Cardiac septum (tissue), 1 donor: ENCODE data around the gene IL33. TPM values are rescaled to one million over a fixed set of nuclear protein-coding genes. Genes with fewer than 3 reads are reported as not detected.

ENCODE experiments used
- DNase-seq: peaks from one replicate; pipeline ENCODE4 v3.0.0-alpha.2; 2020; ENCODE audit warnings: low spot score
- intact Hi-C: fragments of 100-400 bp; cut with DNase I; formaldehyde crosslinking; loops from one replicate; pipeline ENCODE4 v1.14.0; 2022
- total RNA-seq: library from RNA; stranded (reverse); fragmentation: NEBNext Ultra II Directional; extraction: Animal tissue kit (Norgen Biotek cat#: 25700); gene quantifications from one replicate; pipeline ENCODE4 v1.2.1, GENCODE V29; 2021
- donor health status: DM: no; HTN: no; CAD: no.

The IL33 gene
- total RNA-seq, 1 donor from 2014 or later = 18.6 TPM

DNA sequence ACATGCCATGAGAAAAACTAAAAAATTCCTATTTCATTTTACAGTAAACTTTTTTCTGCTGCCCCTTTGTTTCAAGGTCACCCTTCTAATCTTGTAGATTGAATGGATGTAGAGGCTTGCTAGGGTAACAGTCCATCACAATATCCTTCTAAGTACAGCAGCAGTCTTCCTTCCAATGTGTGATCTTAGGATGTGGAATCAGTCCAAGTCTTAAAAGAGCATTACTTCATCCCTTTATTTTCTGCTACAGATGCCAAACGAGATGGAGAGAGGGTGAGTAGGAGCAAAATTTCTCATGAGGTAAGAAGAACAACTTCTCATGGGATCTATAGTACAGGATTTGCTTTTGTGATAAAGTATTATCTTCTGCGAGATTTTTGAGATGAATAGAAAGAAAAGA lies 704 bp upstream of the IL33 start:
- intact Hi-C loops = no loop called here

DNA sequence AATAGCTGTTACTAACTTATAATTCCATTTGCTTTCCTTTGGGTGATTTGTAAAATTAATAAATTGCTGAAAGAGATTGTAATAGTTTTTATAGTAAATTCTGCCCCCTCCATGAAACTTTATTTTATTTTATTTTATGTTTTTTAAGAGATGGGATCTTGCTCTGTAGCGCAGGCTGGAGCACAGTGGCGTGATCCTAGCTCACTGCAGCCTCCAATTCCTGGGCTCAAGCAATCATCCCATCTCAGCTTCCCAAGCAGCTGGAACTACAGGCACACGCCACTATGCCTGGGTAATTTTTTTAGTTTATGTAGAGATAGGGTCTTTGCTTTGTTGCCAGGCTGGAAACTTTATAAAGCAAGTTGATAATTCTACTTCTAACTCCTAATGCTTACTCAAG lies 395 bp downstream of the IL33 start:
- no peak for DNase-seq
- intact Hi-C loops = no loop called here

More for the DNA sequence above, 704 bp upstream of the IL33 start:
- DNase-seq = no peak

DNA sequence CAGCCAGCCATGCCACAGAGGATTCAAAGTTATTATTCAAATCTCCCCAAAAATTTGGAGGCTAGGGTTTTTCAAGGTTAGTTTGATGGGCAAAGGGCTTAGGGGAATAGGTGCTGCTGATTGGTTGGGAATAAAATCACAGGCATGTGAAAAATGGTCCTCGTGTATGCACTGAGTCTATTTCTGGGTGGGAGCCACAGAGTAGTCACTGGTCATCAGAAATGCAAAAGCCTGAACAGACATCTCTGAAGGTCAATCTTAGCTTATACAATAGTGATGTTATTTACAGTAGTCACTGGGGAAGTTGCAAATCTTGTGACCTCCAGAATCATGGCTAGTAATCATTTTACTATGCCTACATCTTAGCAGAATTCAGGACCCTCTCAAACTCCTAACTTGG lies 1.3 kb downstream of the IL33 start:
- DNase-seq = no peak
- intact Hi-C loops = no loop called here

DNA sequence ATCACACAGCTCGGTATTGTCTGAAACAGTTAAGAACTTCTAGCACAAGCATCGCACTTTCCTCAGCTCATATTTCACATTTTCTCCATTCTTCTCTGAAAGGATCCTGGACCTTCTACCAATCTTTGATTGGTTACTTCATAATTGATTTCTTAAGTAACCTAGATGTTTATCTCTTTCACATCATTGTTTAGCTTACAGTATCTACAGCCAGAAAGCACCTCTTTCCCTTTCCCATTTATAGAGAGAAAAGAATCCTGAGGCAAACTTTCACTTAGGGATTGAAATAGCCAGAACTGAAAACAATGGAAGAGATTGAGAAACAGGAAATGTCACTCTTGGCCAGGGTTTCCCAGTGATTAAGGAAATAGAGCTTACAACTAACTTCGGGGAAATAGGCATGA lies 2.5 kb downstream of the IL33 start:
- intact Hi-C loops = no loop called here

DNA sequence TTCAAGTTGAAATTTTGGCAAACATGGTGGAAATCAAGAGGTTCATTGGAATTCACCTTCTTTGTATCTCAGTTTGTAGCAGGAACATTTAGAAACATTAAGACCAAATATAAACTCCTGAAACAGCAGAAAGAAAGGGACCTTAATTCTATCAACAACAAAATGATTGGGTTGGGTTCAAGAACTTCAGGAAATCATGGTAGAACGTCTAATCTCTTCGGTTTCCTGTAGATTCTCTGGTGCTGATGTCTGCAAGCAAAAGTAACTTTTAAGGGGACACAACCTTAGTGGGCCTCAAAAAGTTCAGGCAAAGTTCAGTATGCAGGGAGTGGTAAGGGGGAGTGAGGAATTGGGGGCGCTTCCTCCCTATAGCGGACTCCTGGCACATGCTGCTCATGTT lies 3.4 kb downstream of the IL33 start:
- no peak for DNase-seq
- intact Hi-C loops = no loop called here

More for the DNA sequence above, 2.5 kb downstream of the IL33 start:
- DNase-seq = no peak

DNA sequence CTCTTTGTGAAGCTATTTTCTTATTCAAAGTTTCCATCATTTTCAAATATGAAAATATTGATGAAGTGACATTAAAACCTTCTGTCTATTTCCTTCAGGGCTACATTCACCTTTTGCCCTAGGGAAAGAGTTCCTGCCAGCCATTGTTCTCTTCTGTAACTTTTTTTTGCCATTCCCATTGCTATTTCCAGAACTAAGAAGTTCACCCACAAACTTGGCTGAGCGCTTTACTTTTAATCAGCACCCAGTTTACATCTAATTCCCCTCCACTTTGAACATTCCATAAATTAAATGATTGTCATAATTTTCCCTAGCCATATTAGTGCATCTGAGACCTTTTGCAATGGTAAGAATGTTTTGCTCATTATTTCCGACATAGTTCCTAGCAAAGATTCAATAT lies 4.4 kb downstream of the IL33 start:
- intact Hi-C loops = no loop called here

DNA sequence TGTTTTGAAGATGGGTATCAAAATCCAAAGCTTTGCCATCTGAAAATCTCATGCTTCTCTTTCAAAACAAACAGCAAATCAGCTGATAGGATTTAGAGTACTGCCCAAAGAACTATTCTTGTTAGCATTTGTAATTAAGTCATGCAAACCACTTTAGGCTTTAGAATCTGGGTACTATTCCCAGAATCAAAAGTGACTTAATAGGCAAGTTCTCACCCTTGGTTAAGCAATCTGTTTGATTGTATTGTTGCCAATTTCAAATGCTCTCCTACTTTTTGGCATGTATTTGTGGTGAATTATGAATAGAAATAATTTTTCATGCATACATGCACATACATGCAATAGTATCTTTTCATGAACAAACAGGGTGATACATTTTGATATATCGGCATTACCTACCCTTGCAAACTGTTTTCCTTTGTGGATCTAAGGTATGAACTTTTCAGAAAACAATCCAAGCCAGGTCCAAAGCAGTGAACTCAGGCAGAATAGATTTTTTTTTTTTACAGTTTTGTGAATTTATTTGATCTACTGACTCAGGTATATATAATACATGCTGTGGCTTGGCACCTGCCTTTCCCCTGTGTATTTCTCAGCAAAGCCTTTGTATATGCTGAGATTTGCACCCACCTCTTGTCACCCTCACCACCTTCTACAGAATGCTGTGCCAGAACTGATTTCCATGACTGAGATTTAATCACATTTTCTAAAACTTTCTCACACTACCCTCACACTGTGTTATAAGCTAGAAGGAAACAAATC lies 9.0 kb downstream of the IL33 start:
- intact Hi-C loops = no loop called here
- DNase-seq = no peak

More for the DNA sequence above, 4.4 kb downstream of the IL33 start:
- no peak for DNase-seq

DNA sequence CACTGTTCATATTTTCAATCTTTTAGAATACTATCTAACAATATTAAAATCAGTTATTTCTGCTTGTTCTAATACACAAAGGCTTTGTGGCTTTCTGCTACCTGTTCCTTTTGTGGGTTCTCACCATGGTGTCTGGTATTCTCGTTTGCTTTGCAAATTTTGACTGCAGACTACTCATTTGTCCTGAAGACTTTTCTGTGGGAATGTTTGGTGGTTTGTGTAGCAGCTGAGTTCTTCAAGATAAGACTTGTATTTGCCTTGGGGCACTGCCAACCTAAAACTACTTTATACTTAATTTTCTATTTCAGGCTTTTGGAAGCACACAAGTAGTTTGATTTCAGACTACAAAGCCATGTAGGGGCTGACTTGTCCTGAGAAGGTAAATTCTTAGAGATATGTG lies 11.1 kb downstream of the IL33 start:
- DNase-seq = no peak
- intact Hi-C loops = no loop called here

DNA sequence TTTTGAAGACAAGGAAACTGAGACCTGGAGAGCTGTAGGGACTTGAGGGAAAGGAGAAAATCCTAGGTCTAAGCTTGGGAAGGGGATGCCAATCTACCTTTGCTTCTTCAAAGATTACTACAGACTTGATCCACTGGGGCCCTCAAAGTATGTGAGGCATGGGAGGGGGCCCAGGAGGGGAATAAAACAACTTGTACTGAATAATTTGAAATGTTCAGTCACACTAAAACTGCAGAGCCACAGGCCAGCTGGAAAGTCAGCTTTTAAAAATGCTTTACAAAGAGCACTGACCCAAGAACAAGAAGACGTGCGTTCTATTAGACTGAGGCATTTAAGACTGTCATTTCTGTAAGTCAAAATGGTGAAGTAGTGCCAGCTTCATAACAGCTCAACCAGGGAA lies 13.6 kb downstream of the IL33 start:
- intact Hi-C loops = no loop called here
- DNase-seq = no peak

DNA sequence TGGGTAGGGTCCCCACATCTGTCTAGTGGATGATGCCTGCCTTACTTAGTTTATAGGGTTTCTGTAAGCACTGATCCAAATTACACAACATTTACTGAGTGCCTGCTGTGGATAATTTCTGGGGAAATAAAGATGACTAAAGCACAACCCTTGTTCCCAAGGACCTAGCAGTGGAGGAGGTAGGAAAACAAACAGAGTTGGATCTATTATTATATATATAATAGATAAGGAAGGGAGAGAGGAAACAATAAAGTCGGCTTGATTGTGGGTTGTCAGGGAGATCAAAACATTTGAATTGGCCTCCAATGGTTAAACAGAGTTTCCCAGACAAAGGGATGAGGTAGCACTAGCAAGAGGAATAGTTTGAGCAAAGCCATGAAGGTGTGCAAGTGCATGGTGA lies 14.0 kb downstream of the IL33 start:
- DNase-seq = no peak
- intact Hi-C loops = no loop called here

DNA sequence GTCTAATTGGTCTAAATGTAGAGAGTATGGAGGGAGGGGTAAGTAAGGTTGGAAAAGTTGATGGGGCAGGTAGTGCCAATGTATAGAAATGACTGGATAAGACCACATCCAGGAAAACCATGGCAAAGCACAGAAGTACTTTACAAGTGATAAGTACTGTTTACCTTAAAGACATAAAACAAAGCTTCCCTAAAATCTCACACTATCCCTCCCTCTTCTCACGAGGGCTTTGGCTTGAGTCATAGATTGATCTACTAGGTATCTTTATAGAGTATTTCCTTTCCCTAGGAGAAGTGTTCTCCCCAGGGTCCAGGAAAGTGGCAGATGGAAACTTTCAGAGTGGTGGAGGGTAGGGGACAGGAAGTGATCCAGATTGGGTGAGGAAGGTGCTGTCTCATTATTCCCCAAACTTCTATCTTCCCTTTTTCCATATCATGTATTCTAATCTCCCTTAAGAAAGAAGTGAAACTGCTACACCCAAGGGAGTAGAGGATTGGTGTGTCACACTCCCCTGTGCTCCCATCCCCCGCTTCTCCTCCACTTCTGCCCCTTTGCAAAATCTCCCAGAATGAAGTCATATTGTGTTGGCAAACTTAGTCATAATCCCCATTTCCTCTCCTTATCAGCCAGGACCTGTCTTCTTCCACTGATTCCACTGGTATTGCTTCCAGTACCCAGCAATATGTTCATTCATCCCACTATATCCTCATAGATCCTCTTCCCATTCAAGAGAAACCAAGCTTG lies 14.6 kb downstream of the IL33 start:
- intact Hi-C loops = no loop called here
- DNase-seq = no peak

DNA sequence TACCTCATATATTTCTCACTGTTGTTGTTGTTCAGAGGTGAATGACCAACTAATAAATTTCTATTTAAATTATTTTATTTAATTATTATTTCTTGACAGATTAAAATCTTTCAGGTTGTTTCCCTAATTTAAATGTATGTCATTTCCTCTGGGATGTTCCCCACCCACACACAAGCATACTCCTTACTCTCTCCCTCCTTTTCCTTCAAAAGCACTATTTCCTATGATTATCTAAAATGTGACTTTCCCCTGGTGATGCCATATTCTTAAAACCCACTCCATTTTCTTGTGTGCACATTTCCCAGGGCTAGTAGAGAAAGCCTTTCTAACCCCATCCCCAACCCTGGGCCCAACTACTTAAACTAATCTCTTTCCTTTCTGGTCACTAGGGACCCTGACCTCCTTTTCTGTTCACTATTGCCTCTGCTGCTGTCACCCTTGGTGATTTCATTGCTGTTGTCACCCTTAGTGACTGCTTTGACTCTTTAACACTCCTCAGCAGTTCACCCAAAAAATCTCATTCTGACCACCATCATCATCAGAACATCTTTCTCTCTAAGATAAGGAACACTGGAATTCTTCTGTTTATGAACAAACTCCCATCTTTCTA lies 16.8 kb downstream of the IL33 start:
- intact Hi-C loops = no loop called here
- no peak for DNase-seq

DNA sequence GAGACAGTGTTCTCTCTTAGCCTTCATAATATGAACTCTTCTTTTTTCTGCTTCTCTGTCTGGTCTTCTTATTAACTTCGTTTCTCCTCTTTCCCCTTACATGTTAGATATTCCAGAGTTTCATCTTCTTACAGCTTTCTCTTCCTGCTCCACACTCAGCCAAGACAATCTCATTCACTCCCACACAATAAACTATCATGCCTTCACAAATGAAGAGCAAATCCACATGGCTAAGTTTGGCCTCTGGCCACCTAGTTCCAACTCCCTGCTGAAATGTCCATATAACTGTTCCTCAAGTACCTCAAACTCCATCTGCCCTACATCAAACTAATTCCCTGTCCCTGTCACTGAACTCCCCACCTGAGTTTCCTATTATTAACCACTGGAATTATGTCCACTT lies 18.4 kb downstream of the IL33 start:
- DNase-seq = no peak
- intact Hi-C loops = no loop called here

DNA sequence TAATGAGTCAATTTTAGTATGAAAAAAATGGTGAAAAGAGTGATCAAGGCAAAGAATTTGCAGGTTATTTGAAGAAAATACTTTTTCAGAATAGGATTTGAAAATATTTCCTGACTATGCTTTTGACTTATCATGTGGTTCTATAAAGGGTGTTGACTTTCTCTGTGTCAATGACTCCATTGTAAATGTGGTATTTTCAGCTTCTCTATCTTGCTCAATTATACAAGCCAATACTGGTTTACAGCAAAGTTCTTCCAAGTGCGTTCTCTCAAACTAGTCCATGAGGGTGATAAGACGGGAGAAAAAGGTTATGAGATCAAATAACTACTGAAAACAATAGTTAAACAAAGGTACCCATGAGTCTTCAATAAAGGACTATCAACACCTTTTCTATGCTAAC lies 21.7 kb downstream of the IL33 start:
- no peak for DNase-seq
- intact Hi-C loops = no loop called here

DNA sequence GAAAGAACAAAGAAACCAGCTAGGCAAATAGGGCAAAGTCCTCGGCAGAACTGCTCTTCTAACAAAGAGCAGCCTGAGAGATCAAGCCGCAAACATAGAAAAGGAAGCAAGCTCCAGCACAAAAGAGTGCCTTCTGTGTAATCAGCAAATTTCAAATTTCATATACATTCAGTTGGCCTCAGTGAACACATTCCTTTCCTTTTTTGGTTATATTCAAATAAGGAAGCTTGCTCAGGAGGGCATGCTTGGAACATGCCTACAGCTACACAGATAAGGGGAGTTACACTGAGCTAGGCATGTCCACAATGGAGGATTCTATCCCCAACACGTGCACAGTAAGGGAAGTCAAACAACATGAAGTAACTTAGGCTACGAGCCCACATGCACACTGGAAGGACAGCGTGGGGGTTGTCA lies 23.4 kb downstream of the IL33 start:
- intact Hi-C loops = no loop called here
- no peak for DNase-seq

DNA sequence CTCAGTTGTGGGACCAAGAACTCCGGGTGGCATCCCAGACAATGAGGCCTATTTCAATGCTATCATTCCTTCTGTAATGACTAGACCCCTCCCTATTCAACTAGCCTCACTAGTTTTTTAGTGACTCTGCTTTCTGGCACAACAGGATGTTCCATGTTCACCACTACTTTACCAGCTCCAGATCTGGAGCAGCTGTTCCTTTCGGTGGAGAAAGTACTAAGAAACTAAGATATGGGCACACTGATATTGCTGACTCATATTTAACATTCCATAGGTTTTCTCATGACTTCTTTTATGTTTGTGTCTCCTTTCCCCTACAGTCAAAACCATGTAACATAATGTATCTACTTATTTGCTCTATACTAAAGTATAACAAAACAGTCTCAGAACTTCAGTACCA lies 24.1 kb downstream of the IL33 start:
- no peak for DNase-seq
- intact Hi-C loops = no loop called here

DNA sequence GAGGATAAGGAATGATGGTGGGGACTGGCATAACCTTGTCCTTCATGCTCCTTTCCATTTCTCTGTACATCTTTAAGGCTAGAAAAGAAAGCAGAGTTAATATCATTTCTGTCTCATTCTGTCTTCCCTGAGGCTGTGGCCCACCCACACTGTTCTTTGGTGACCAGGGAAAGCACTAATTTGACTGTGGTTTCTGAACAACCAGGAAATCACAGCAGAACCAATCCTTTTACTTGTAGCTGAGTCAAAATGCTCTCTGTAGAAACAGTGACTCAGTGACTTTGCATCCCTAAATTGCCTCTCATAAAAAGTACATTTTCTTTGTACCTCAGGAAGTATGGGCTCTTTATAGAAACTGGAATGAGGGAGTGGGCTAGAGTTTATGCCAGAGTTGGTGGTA lies 28.1 kb downstream of the IL33 start:
- no peak for DNase-seq
- intact Hi-C loops = no loop called here

DNA sequence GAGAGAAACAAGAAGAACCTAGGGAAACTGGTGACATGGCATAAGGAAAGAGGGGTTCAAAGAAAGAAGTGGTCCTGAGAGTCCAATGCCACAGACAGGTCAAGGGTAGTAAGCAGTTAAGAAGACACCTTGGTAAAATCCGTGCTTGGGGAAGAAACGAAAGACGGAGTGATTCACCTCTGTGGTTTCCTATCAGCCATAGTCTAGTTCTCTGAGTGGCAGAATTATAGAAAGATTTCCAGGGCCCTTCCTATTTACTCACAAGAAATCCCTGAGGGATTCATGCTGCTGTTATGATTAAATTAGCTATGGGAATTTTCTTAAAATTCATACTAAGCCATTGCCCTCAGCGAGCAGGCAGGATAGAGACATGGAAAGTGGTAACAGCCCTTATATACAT lies 31.7 kb downstream of the IL33 start:
- intact Hi-C loops = no loop called here

DNA sequence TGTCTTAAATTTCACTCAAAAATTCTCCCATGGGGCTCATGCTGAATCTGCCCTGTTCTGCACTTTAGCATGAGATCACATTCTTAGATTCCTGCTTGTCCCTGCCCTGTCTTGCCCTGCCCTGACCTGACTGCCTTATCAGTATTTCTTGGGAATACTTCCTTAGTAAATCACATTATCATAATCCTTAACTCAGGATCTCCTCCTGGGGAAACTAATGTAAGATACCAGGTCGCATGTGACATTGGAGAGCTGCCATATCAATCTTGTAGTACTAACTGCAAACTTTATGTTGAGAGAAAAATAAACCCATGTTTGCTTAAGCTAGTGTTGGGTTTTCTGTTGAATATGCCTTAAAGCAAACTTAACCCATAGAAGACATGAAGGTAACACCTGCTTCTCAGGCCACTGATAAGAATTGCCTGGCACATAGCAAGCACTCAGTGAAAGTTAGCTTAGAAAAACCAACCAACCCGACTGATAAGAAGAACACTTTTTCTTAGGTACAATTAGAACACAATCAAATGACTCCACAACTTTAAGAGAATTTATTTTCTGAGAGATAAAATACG lies 53.3 kb downstream of the IL33 start:
- DNase-seq = no peak

More for the DNA sequence above, 31.7 kb downstream of the IL33 start:
- DNase-seq = no peak

DNA sequence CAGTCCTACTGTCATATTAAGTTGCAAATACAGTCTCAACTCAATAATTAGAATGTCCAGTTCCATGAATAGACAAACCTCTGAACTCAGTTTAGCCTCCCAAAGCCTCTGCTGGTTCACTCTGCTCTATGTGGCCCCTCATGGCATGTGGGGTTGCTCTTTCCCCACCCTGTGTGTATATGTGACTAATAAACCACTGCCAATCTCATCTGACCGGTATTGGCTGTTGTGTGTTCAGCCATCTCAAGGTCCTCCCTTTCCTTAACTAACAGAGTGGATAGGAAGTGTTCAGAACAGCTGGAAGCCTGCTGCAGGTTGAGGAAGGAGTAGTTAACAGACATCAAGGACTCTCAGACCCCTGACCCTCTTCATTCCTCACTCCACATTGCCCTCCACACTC lies 55.3 kb downstream of the IL33 start:
- intact Hi-C loops = no loop called here

More for the DNA sequence above, 53.3 kb downstream of the IL33 start:
- intact Hi-C loops = no loop called here

More for the DNA sequence above, 55.3 kb downstream of the IL33 start:
- no peak for DNase-seq
